Measurements from ENCODE around the gene ARHGAP25. TPM values are rescaled to one million over a fixed set of nuclear protein-coding genes. Genes with fewer than 3 reads are reported as not detected.

ARHGAP25 gene
- total and polyA plus RNA-seq, 2 donors (not counting 3 experiments of a cell fraction or from before 2014, with no cell fraction given), result 0.50 to 2.0 TPM

DNA sequence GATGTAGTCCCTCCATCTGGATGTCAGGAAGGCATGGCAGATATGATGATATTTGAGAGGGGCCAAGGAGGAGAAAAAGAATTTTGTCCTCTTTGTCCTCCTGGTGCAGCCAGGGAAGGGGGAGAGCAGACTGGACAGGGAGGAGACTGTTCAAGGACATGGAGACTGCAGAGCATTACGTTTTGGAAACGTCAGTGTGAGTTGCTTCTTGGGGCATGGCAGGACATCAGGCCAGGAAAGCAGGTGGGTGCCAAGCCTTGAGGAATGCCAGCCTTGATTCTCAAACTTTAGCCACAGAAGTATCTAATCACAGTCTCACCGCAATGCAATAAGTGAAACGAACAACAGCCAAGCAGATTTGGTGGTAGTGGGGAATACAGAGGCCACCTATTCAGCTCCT, 70.4 kb downstream of the ARHGAP25 start:
- H3K27ac ChIP-seq (ENCODE audit: insufficient read depth, low read depth, low read length), result no peak overlapping the region
- FAIRE-seq (no peak), DNase-seq (ENCODE audit: low read depth, low spot score) (no peak)
- CTCF ChIA-PET, result interaction anchor here (1.4 to 1.5 kb wide), 2 partner anchors 34 to 53 kb away, joined by 4 to 6 read pairs; no protein-coding TSS in a partner anchor
- H2AFZ ChIP-seq (ENCODE audit: low read depth, low read length), result no peak overlapping the region
- no peaks in the 10 kb centered on the region for H3K36me3 ChIP-seq (ENCODE audit: control insufficient read depth in 2 of 2, extremely low read depth in 1 of 2, insufficient read depth in 2 of 2, low read length in 2 of 2)
- H4K20me1 ChIP-seq (replicated peaks; ENCODE audit: control insufficient read depth, extremely low read depth, insufficient read depth, low read length), result no peaks in the 10 kb centered on the region
- no TSS peak for BruUV-seq (replicated peaks)
- H3K27me3 ChIP-seq (ENCODE audit: control insufficient read depth in 2 of 2, insufficient read depth in 2 of 2, low read length in 2 of 2), result peaks cover 7 to 21% of the 10 kb centered on the region in 2 experiments
- POLR2A ChIA-PET, result no interaction called here
- dilution Hi-C loops (cut with MboI; ENCODE audit: extremely low pct_ligation_motif_present, low sequenced_read_pairs) (no loop called here), intact Hi-C loops (cut with micrococcal nuclease) (no loop called here)
- TF ChIP-seq JUN (IDR thresholded peaks at IDR 0.05; ENCODE audit: borderline replicate concordance, insufficient read depth, insufficient read length, low read depth) (no peak), FOS (IDR thresholded peaks at IDR 0.05; ENCODE audit: borderline replicate concordance, insufficient read depth, low read length) (no peak), POLR2AphosphoS5 (IDR thresholded peaks at IDR 0.05; ENCODE audit: insufficient read depth, low read depth, low read length) (no peak), POLR2A (IDR thresholded peaks at IDR 0.05; ENCODE audit: low read depth, low read length) (no peak), GATA2 (IDR thresholded peaks at IDR 0.05; ENCODE audit: insufficient read depth, insufficient read length, low read depth, low read length) (no peak), EZH2 (IDR thresholded peaks at IDR 0.05; ENCODE audit: borderline replicate concordance, low read depth, low read length, severe bottlenecking) (no peak), MYC (IDR thresholded peaks at IDR 0.05; ENCODE audit: low read depth, low read length) (no peak)
- TF ChIP-seq, protein P1, sequence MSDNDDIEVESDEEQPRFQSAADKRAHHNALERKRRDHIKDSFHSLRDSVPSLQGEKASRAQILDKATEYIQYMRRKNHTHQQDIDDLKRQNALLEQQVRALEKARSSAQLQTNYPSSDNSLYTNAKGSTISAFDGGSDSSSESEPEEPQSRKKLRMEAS (IDR thresholded peaks at IDR 0.05; ENCODE audit: insufficient read depth, insufficient read length), result no peak
- TF ChIP-seq, protein P2, sequence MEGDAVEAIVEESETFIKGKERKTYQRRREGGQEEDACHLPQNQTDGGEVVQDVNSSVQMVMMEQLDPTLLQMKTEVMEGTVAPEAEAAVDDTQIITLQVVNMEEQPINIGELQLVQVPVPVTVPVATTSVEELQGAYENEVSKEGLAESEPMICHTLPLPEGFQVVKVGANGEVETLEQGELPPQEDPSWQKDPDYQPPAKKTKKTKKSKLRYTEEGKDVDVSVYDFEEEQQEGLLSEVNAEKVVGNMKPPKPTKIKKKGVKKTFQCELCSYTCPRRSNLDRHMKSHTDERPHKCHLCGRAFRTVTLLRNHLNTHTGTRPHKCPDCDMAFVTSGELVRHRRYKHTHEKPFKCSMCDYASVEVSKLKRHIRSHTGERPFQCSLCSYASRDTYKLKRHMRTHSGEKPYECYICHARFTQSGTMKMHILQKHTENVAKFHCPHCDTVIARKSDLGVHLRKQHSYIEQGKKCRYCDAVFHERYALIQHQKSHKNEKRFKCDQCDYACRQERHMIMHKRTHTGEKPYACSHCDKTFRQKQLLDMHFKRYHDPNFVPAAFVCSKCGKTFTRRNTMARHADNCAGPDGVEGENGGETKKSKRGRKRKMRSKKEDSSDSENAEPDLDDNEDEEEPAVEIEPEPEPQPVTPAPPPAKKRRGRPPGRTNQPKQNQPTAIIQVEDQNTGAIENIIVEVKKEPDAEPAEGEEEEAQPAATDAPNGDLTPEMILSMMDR (IDR thresholded peaks at IDR 0.05; ENCODE audit: extremely low read depth in 1 of 2, insufficient read depth in 1 of 2, low read depth in 1 of 2, low read length in 2 of 2), result no peak
- H3K79me2 ChIP-seq (ENCODE audit: control insufficient read depth, insufficient read depth, low read length), result no peaks in the 10 kb centered on the region
- H3K9me3 ChIP-seq (replicated peaks; ENCODE audit: control insufficient read depth, insufficient read depth, low read length), result no peaks in the 10 kb centered on the region
- no peak overlapping the region for H3K4me2 ChIP-seq (ENCODE audit: insufficient read depth, low read length)
- no peaks in the 10 kb centered on the region for H3K9me1 ChIP-seq (replicated peaks; ENCODE audit: control insufficient read depth, extremely low read depth, insufficient read depth, low read length)
- H3K4me1 ChIP-seq (ENCODE audit: control insufficient read depth, extremely low read depth, insufficient read depth, low read length), result peaks cover 9% of the 10 kb centered on the region
- no peak overlapping the region for H3K9ac ChIP-seq (replicated peaks; ENCODE audit: extremely low read depth, insufficient read depth, low read length)
- no peak overlapping the region for H3K4me3 ChIP-seq (replicated peaks in 1 of 3; ENCODE audit: insufficient read depth in 1 of 3, low read depth in 1 of 3, low read length in 3 of 3)

Data from endothelial cell of umbilical vein (primary cell).